Pancreas (tissue), 10 donors: ENCODE data around the gene CSNK2B. TPM values are rescaled to one million over a fixed set of nuclear protein-coding genes. Genes with fewer than 3 reads are reported as not detected.

ENCODE experiments used
- ATAC-seq, 4 donors: fragments of 200-7000 bp; cut with Tn5 transposase; one replicate each; pipeline versions ENCODE4 v1.8.0 to v1.9.1; 2020; ENCODE audit warnings: mild to moderate bottlenecking in 4 of 4, moderate library complexity in 4 of 4
- DNase-seq, 6 donors: peaks; one replicate each; pipeline ENCODE4 v3.0.0-alpha.2; 2020
- FAIRE-seq: peaks from 2 replicates; lab custom pipeline; 2012; peaks lifted over from hg19 to GRCh38; lab: Jason Lieb, UNC
- H3K27ac ChIP-seq, 4 donors: fragments of 200-600 bp; sonication (generic); 1 replicate in 3 of 4; 2 replicates in 1 of 4; pipeline versions ENCODE4 v1.5.0 to v1.8.0; 2020
- H3K27me3 ChIP-seq, 4 donors: fragments of 200-600 bp; one replicate each; pipeline ENCODE4 v1.8.0; 2021
- H3K36me3 ChIP-seq, 3 donors: fragments of 200-600 bp; sonication (generic) in 1 of 3; one replicate each; pipeline versions ENCODE4 v1.5.0 to v1.8.0; 2020 to 2021
- H3K4me1 ChIP-seq, 3 donors: fragments of 200-600 bp; one replicate each; pipeline ENCODE4 v1.8.0; 2021
- H3K4me3 ChIP-seq, 4 donors: fragments of 200-600 bp; sonication (generic) in 2 of 4; one replicate each; pipeline versions ENCODE4 v1.5.0 to v1.8.0; 2020 to 2021
- H3K9me3 ChIP-seq, 4 donors: fragments of 200-600 bp; one replicate each; pipeline ENCODE4 v1.8.0; 2021
- CTCF ChIP-seq, 4 donors: fragments of 200-600 bp; sonication (generic) in 3 of 4; IDR thresholded peaks; one replicate each; pipeline versions ENCODE4 v1.5.0 to v1.8.0; 2021; ENCODE audit warnings: antibody characterized with exemption in 4 of 4
- WGBS, 2 donors: extraction: QIAGEN DNeasy Blood & Tissue Kit; methylation state at CpG; one replicate each; pipeline ENCODE4 v1.1.7; 2013; 5-methylcytosine and 5-hydroxymethylcytosine counted together
- intact Hi-C, 3 donors: fragments of 100-400 bp; cut with DNase I; formaldehyde crosslinking; loops; one replicate each; pipeline versions ENCODE4 v1.11.1 to v1.14.2; 2022
- polyA plus RNA-seq, 2 donors: library from polyadenylated mRNA; stranded (reverse); fragments of 200-250 nt; gene quantifications; one replicate each; pipeline ENCODE4 v1.2.3, GENCODE V29; 2013
- total RNA-seq, 6 donors: library from RNA; stranded (reverse); fragmentation: NEBNext Ultra II Directional in 4 of 6; extraction: Animal tissue kit (Norgen Biotek cat#: 25700) in 4 of 6; gene quantifications; one replicate each; pipeline versions ENCODE4 v1.2.1 to v1.2.4, GENCODE V29; 2021 to 2023
- donor health status: healthy with polysubstance abuse.
- donor health status: DM: no; HTN: no; CAD: no; lungs with moderate emphysema.
- donor health status: DM: no; HTN: no; CAD: no.
- donor health status: control.
- donor health status: control.
- donor health status: Bipolar disorder and iron deficiency.
- donor health status: DM: yes; HTN: yes; CAD: no.
- donor health status: DM: no; HTN: no; CAD: no.
- donor health status: DM: no; HTN: no; CAD: no.
- donor health status: DM: yes; HTN: yes; CAD: no.

CSNK2B gene
- total and polyA plus RNA-seq, 8 donors: 48.1 to 116 (median 59.3) TPM

GRCh38 chr6:31687321-31687720 lies 21.4 kb downstream of the CSNK2B start:
- no peak for FAIRE-seq
- Histone ChIP-seq H3K9me3 (no peaks in the 10 kb centered on the region), H3K4me1 (no peaks in the 10 kb centered on the region), H3K4me3 (no peak overlapping the region), H3K27me3 (no peaks in the 10 kb centered on the region), H3K27ac (no peak overlapping the region), H3K36me3 (peaks cover 0 to 14% (median 12%) of the 10 kb centered on the region in 3 donors)
- no peak for DNase-seq
- WGBS, 2 donors: 88 to 90% methylated on average over 8 of the region's 8 CpGs
- ATAC-seq: no peak
- no peak for TF ChIP-seq CTCF (IDR thresholded peaks at IDR 0.05)
- intact Hi-C loops: no loop called here

- no peak overlapping the region for H3K27ac ChIP-seq
- FAIRE-seq: no peak
- TF ChIP-seq CTCF (IDR thresholded peaks at IDR 0.05): no peak
- peaks cover 0 to 17% (median 12%) of the 10 kb centered on the region in 3 donors for H3K36me3 ChIP-seq
- no peaks in the 10 kb centered on the region for H3K9me3 ChIP-seq
- whole genome bisulfite sequencing, 2 donors: 84 to 85% methylated on average over 14 of the region's 14 CpGs
- DNase-seq: no peak
- no peak for ATAC-seq
- no peaks in the 10 kb centered on the region for H3K4me1 ChIP-seq
- H3K27me3 ChIP-seq: no peaks in the 10 kb centered on the region
- H3K4me3 ChIP-seq: no peak overlapping the region
- intact Hi-C loops: no loop called here
Observed at GRCh38 chr6:31687860-31688693, 22.2 kb downstream of the CSNK2B start.

GRCh38 chr6:31689249-31690110 lies 23.6 kb downstream of the CSNK2B start:
- Histone ChIP-seq H3K4me3 (no peak overlapping the region), H3K4me1 (no peaks in the 10 kb centered on the region), H3K36me3 (peaks cover 0 to 20% (median 17%) of the 10 kb centered on the region in 3 donors), H3K27me3 (no peaks in the 10 kb centered on the region), H3K27ac (no peak overlapping the region), H3K9me3 (no peaks in the 10 kb centered on the region)
- no peak for DNase-seq
- intact Hi-C loops: no loop called here
- whole genome bisulfite sequencing, 2 donors: 78 to 81% methylated on average over 11 of the region's 11 CpGs
- peak in 1 of 4 donors; percentile 9 for TF ChIP-seq CTCF (IDR thresholded peaks at IDR 0.05)
- peak in 1 of 4 donors; percentile 16 for ATAC-seq
- no peak for FAIRE-seq

GRCh38 chr6:31690231-31691077 lies 24.6 kb downstream of the CSNK2B start:
- Histone ChIP-seq H3K36me3 (peaks cover 0 to 20% (median 17%) of the 10 kb centered on the region in 3 donors), H3K4me1 (no peaks in the 10 kb centered on the region), H3K9me3 (no peaks in the 10 kb centered on the region), H3K27me3 (no peaks in the 10 kb centered on the region), H3K4me3 (no peak overlapping the region), H3K27ac (no peak overlapping the region)
- intact Hi-C loops: no loop called here
- ATAC-seq (peak in 1 of 4 donors; percentile 41), FAIRE-seq (no peak), DNase-seq (no peak)
- no peak for TF ChIP-seq CTCF (IDR thresholded peaks at IDR 0.05)
- 71 to 75% methylated on average over 10 of the region's 10 CpGs for WGBS, 2 donors
